Medulla oblongata (tissue), 1 donor: ENCODE data around the gene ZNF548.
"Not testable (repeated sequence)": the region's sequence is repeated elsewhere in the genome, so short reads cannot be mapped to it uniquely, and the experiment has no call there.

ENCODE experiments used
- DNase-seq: peaks from one replicate; pipeline ENCODE4 v3.0.0-alpha.2; 2015; ENCODE audit errors: extremely low spot score

ZNF548 gene

GRCh38 chr19:57389730-57390598 is at the start of gene ZNF548:
Gene ZNF548, plus strand, starts transcription at chr19:57389854. Its CDS starts 246 bp downstream, at chr19:57390100.
- peak; percentile 99 for DNase-seq

- DNase-seq = no peak
Measured at GRCh38 chr19:57342582-57342981, 47.1 kb upstream of the ZNF548 start.

DNA sequence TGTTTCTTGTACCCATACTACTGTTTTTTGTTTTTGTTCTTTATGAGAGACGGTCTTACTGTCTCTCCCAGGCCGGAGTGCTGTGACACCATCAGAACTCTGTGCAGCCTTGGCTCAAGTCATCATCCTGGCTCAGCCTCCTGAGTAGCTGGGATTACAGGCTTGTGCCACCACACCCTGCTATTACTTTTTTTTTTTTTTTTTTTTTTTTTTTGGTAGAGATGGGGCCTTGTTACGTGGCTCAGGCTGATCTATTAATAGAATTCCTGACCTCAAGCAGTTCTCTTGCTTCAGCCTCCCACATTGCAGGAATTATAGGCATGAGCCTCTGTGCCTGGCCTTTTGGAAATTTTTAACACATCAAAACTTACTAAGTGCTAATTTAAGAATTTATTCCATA is 41.5 kb upstream of the ZNF548 start:
- no peak for DNase-seq

DNA sequence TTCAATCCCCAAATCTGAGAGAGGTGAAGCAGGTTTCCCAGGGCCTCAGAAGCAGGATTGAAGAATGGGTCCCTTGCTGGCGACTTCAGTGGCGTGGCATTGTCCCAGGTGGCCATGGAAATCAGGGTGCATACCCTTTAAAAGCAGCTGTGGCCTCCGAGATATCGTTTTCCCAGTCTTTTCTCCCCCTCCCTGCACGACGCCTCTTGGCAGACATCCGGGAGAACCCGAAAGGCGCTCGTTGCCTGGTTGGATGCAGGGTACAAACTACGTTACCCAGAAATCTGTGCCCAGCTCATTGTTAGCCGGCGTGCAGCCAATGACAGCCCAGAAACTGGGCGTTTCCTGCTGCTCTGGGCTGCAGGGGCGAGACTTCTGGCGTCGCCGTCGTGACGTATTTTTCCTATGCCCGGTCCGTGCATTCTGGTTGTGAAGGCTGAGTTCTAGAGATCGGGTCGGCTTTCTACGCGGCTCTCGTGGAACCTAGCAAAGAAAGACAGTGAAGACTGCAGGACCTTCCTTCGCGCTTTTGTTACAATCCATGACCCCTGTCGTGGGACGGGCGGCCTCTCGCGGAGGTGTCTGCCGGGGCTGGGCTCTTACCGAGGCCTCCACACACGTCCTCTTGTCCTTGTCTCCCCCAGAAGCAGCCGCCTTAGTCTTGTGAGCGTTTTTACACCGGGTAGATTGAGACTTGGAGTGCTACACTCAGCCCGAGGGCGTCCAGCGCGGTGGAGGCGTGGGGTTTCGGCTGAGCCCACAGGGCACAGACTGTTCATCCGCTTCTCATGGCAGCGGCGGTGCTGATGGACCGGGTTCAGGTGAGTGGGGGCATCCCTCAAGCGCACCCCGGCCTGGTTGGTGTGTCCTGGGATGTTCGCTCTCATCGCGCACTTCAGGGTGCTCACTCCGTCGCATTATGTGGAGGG is 38.5 kb upstream of the ZNF548 start, which contains the start of gene ZNF304:
Gene ZNF304, plus strand, starts transcription at position 395 of the 929 bp plus-strand sequence. Its CDS starts 394 bp downstream, at position 789.
- DNase-seq = peak; percentile 97

DNA sequence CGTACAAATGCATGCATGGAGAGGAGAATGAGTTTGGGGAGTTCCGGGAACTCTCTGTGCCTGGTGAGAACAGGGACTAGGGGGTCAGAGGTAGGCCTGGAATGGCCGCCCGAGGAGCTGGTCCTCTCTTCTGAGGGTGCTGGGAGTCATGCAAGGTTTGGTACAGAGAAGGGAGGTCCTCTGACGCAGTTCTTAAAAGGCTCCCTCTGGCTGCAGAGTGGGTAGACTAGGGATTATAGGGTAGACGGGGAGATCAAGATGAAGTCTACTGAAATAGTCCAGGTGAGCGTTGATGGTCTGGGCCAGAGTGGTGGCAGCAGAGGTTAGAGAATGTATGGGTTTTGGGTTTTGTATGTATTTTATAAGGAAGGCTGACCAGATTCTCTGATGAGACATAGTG is 37.8 kb upstream of the ZNF548 start:
- DNase-seq = no peak

DNA sequence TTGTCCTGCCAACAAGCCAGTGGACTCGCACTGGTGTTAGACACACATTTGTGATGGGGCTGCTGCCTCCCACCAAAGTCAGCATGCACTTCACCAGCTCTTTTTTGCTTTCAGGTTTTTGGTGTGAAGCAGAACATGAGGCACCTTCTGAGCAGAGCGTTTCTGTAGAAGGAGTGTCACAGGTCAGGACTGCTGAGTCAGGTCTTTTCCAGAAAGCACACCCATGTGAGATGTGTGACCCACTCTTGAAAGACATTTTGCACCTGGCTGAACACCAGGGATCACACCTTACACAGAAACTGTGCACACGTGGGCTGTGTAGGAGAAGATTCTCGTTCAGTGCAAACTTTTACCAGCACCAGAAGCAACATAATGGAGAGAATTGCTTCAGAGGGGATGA is 33.7 kb upstream of the ZNF548 start:
- DNase-seq = no peak

DNA sequence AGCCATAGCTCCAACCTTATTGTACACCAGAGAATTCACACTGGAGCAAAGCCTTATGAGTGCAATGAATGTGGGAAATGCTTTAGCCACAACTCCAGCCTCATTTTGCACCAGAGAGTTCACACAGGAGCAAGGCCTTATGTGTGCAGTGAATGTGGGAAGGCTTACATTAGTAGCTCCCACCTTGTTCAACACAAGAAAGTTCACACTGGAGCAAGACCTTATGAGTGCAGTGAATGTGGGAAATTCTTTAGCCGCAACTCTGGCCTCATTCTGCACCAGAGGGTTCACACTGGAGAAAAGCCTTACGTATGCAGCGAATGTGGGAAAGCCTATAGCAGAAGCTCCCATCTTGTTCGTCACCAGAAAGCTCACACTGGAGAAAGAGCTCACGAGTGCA is 32.2 kb upstream of the ZNF548 start:
- no peak for DNase-seq

- DNase-seq = no peak
Measured at GRCh38 chr19:57359300-57359699, 30.4 kb upstream of the ZNF548 start.

- no peak for DNase-seq
Measured at GRCh38 chr19:57362419-57362818, 27.2 kb upstream of the ZNF548 start.

- peak; percentile 99 for DNase-seq
Measured at GRCh38 chr19:57362997-57363687, 26.5 kb upstream of the ZNF548 start, which contains the start of the genes TRAPPC2B and ZNF547. Gene TRAPPC2B, plus strand, starts transcription at chr19:57363551. Its CDS starts 1,283 bp downstream, at chr19:57364834. Gene ZNF547, plus strand, starts transcription at chr19:57363551. Its CDS starts 5,005 bp downstream, at chr19:57368556.

GRCh38 chr19:57363688-57364181 is 25.9 kb upstream of the ZNF548 start:
- DNase-seq = peak; percentile 12

DNA sequence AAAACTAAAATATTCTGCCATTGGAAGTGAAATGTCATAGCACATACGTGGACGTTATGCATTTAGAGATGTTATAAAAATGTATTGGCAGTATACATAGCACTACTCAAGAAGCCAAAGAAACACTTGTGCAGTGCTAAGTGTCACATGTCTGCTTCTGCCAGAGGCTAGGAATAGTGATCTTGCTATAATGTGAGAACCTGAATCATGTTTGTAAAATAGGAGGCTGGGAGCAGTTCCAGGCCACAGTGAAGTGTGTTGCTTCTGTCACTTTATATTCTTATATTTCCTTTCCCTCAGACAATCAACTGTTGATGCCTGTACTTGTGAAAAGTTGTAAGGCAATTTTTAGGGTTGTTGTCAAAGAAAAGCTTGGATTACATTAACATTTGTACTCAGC is 22.9 kb upstream of the ZNF548 start:
- no peak for DNase-seq

GRCh38 chr19:57374179-57374578 is 15.5 kb upstream of the ZNF548 start:
- no peak for DNase-seq

GRCh38 chr19:57374647-57375046 is 15.0 kb upstream of the ZNF548 start:
- DNase-seq = not testable (repeated sequence)

GRCh38 chr19:57376151-57376550 is 13.5 kb upstream of the ZNF548 start:
- no peak for DNase-seq

DNA sequence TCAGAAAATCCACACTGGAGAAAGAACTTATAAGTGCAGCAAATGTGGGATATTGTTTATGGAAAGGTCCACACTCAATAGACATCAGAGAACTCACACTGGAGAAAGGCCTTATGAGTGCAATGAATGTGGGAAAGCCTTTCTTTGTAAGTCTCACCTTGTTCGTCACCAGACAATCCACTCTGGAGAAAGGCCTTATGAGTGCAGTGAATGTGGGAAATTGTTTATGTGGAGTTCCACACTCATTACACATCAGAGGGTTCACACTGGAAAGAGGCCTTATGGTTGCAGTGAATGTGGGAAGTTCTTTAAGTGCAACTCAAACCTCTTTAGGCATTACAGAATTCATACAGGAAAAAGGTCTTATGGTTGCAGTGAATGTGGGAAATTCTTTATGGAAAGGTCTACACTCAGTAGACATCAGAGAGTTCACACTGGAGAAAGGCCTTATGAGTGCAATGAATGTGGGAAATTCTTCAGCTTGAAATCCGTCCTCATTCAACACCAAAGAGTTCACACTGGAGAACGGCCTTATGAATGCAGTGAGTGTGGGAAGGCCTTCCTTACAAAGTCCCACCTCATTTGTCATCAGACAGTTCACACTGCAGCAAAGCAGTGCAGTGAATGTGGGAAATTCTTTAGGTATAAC is 12.0 kb upstream of the ZNF548 start:
- no peak for DNase-seq

- DNase-seq = no peak
Measured at GRCh38 chr19:57380923-57381322, 8.7 kb upstream of the ZNF548 start.

GRCh38 chr19:57382806-57383488 is 6.7 kb upstream of the ZNF548 start:
- DNase-seq = no peak

- DNase-seq = no peak
Measured at GRCh38 chr19:57389194-57389729, 392 bp upstream of the ZNF548 start.

DNA sequence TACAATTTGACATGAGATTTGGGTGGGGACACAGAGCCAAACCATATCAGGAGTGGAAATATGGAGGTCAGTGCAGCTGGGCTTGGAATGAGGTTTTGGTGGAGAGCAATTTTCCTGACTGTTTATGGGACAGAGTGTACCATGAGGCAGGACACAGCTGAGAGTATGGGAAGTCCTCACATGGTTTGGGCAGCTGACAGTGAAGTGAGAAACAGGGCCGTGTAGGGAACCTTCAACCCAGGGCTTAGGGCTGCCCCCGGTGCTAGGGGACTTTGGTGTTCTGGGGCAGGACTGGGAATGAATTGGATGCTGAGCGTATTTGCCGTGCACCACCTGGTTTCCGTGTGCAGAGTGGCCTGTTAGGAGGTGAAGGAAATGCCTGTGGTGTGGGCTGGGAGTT is 6.1 kb downstream of the ZNF548 start:
- no peak for DNase-seq
